ENCODE measurements around the gene CLSTN3. TPM values are rescaled to one million over a fixed set of nuclear protein-coding genes. Genes with fewer than 3 reads are reported as not detected.

The CLSTN3 gene
- polyA plus RNA-seq, 1 of the 3 experiments (the other 2 are of a cell fraction), result 12.7 TPM

DNA sequence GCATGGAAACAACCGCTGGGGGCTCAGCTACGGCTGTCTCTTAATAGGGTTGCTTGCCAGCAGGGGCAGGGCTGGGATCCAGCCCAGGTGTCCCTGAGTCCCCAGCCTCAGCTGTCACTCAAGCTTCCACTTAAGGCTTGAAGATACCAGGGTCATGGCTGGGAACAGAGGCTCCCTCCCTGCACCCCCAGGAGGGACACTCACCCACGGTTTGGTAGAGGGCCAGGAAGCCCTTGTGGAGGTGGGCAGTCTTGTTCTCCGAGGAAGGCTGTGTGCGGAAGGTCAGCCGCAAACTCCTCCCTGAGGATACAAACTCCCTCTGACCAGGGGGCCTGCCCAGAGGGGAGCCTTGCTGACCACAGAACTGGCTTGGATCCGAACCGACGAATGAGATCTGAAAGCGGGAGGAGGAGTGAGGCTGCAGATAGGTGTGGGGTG, 28.5 kb upstream of the CLSTN3 start:
- Histone ChIP-seq H4K20me1 (ENCODE audit: insufficient read depth) (no peaks in the 10 kb centered on the region), H3F3A (replicated peaks; ENCODE audit: insufficient read depth) (no peaks in the 10 kb centered on the region), H3K4me2 (no peak overlapping the region), H3K27ac (ENCODE audit: low read depth in 2 of 2, low read length in 1 of 2) (no peak overlapping the region), H3K4me1 (ENCODE audit: control insufficient read depth in 1 of 2, insufficient read depth in 2 of 2, low read depth in 1 of 2, low read length in 1 of 2) (no peaks in the 10 kb centered on the region), H3K4me3 (ENCODE audit: low read depth in 2 of 2, low read length in 1 of 2) (no peak overlapping the region), H3K9me3 (0 out of 2 replicates have a peak, but pooled peaks cover 6% of the 10 kb centered on the region), H2AFZ (ENCODE audit: low read depth) (no peak overlapping the region), H3K27me3 (ENCODE audit: insufficient read depth) (no peaks in the 10 kb centered on the region), H3K9me2 (no peaks in the 10 kb centered on the region), H3K36me3 (replicated peaks in 1 of 2; ENCODE audit: control insufficient read depth in 1 of 2, insufficient read depth in 2 of 2, low read length in 1 of 2) (peaks cover 0 to 5% of the 10 kb centered on the region in 2 experiments), H3K79me2 (ENCODE audit: insufficient read depth) (no peaks in the 10 kb centered on the region), H3K9ac (no peak overlapping the region)
- 72% methylated on average over 10 of the region's 10 CpGs for WGBS (ENCODE audit: low lambda C conversion rate)
- CTCF ChIA-PET, result interaction anchor here (1.5 to 1.9 kb wide), 3 partner anchors 8 to 11 kb away, joined by 3 to 11 read pairs (median 4); no protein-coding TSS in a partner anchor
- no peak for DNase-seq
- TF ChIP-seq, protein P1, sequence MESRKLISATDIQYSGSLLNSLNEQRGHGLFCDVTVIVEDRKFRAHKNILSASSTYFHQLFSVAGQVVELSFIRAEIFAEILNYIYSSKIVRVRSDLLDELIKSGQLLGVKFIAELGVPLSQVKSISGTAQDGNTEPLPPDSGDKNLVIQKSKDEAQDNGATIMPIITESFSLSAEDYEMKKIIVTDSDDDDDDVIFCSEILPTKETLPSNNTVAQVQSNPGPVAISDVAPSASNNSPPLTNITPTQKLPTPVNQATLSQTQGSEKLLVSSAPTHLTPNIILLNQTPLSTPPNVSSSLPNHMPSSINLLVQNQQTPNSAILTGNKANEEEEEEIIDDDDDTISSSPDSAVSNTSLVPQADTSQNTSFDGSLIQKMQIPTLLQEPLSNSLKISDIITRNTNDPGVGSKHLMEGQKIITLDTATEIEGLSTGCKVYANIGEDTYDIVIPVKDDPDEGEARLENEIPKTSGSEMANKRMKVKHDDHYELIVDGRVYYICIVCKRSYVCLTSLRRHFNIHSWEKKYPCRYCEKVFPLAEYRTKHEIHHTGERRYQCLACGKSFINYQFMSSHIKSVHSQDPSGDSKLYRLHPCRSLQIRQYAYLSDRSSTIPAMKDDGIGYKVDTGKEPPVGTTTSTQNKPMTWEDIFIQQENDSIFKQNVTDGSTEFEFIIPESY (IDR thresholded peaks at IDR 0.05; ENCODE audit: borderline replicate concordance, low read depth), result no peak
- no peak for TF ChIP-seq POLR2AphosphoS5 (IDR thresholded peaks at IDR 0.05; ENCODE audit: low read depth, low read length)
- TF ChIP-seq, protein P2, sequence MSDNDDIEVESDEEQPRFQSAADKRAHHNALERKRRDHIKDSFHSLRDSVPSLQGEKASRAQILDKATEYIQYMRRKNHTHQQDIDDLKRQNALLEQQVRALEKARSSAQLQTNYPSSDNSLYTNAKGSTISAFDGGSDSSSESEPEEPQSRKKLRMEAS (IDR thresholded peaks at IDR 0.05; ENCODE audit: low read depth), result no peak
- no peak for TF ChIP-seq RFX5 (IDR thresholded peaks at IDR 0.05; ENCODE audit: low read length)
- TF ChIP-seq, protein P3, sequence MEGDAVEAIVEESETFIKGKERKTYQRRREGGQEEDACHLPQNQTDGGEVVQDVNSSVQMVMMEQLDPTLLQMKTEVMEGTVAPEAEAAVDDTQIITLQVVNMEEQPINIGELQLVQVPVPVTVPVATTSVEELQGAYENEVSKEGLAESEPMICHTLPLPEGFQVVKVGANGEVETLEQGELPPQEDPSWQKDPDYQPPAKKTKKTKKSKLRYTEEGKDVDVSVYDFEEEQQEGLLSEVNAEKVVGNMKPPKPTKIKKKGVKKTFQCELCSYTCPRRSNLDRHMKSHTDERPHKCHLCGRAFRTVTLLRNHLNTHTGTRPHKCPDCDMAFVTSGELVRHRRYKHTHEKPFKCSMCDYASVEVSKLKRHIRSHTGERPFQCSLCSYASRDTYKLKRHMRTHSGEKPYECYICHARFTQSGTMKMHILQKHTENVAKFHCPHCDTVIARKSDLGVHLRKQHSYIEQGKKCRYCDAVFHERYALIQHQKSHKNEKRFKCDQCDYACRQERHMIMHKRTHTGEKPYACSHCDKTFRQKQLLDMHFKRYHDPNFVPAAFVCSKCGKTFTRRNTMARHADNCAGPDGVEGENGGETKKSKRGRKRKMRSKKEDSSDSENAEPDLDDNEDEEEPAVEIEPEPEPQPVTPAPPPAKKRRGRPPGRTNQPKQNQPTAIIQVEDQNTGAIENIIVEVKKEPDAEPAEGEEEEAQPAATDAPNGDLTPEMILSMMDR (IDR thresholded peaks at IDR 0.05), result no peak
- no peak for TF ChIP-seq EZH2phosphoT487 (IDR thresholded peaks at IDR 0.05; ENCODE audit: borderline replicate concordance, low read depth)
- POLR2A ChIA-PET, result no interaction called here

DNA sequence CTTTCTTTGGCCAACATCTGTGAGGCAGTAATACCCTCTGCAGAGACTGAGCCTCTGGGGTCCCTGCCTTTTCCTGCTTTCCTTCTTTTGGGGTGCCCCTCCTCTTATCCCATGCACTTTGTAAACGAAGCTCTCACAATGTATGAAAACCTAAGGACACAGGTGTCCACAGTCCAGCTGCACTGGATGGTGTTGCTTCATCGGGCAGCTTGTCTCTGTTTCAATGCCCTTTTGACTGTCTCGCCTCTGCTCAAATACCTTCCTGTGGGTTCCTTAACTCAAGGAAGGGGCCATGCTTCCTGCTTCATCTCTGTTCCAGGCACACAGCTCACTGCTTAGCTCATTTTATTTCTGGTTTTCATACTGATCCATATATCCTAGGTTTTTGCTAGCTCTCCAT, 27.6 kb upstream of the CLSTN3 start:
- Histone ChIP-seq H3K4me1 (ENCODE audit: control insufficient read depth in 1 of 2, insufficient read depth in 2 of 2, low read depth in 1 of 2, low read length in 1 of 2) (no peaks in the 10 kb centered on the region), H3K4me3 (ENCODE audit: low read depth in 2 of 2, low read length in 1 of 2) (no peak overlapping the region), H3K9me3 (0 out of 2 replicates have a peak, but pooled peaks cover 6% of the 10 kb centered on the region), H3K79me2 (ENCODE audit: insufficient read depth) (no peaks in the 10 kb centered on the region), H3K36me3 (replicated peaks in 1 of 2; ENCODE audit: control insufficient read depth in 1 of 2, insufficient read depth in 2 of 2, low read length in 1 of 2) (peaks cover 0 to 5% of the 10 kb centered on the region in 2 experiments), H3K9ac (no peak overlapping the region), H3K9me2 (no peaks in the 10 kb centered on the region), H3K4me2 (no peak overlapping the region), H4K20me1 (ENCODE audit: insufficient read depth) (no peaks in the 10 kb centered on the region), H3K27me3 (ENCODE audit: insufficient read depth) (no peaks in the 10 kb centered on the region), H3K27ac (ENCODE audit: low read depth in 2 of 2, low read length in 1 of 2) (no peak overlapping the region), H2AFZ (ENCODE audit: low read depth) (no peak overlapping the region), H3F3A (replicated peaks; ENCODE audit: insufficient read depth) (no peaks in the 10 kb centered on the region)
- 75% methylated on average over 3 of the region's 3 CpGs for WGBS (ENCODE audit: low lambda C conversion rate)
- CTCF ChIA-PET, result interaction anchor here (0.9 to 1.9 kb wide), 5 partner anchors 9 to 42 kb away, joined by 3 to 11 read pairs (median 4); partner anchors contain the start of gene C1S
- no peak for TF ChIP-seq NRF1 (IDR thresholded peaks at IDR 0.05; ENCODE audit: low read depth, low read length)
- TF ChIP-seq NFIC (IDR thresholded peaks at IDR 0.05; ENCODE audit: borderline replicate concordance), result no peak
- TF ChIP-seq, protein P2 (IDR thresholded peaks at IDR 0.05; ENCODE audit: low read depth), result no peak
- no peak for DNase-seq
- POLR2A ChIA-PET, result no interaction called here

Data from SK-N-SH (cell line).